HepG2 (cell line): ENCODE results near the gene SOX13. TPM values are rescaled to one million over a fixed set of nuclear protein-coding genes. Genes with fewer than 3 reads are reported as not detected.
A peak's percentile ranks its signal among the peaks of the same experiment; 100 is the strongest.

Experiments
- CEBPB ChIP-seq: IDR thresholded peaks from 2 replicates; pipeline ENCODE4 v1.6.1; 2011; ENCODE audit warnings: low read depth, low read length, improper control_type of control experiment, borderline replicate concordance
- DZIP1 ChIP-seq: sonication (generic); formaldehyde crosslinking; IDR thresholded peaks from 2 replicates; pipeline ENCODE4 v1.5.0; 2020; ENCODE audit warnings: mild to moderate bottlenecking, missing genetic modification reagents
- ERF ChIP-seq: IDR thresholded peaks from 2 replicates; pipeline ENCODE4 v1.6.1; 2018; ENCODE audit warnings: missing biosample characterization, missing genetic modification reagents
- HCFC1 ChIP-seq: fragments of 150-350 bp; IDR thresholded peaks from 2 replicates; pipeline ENCODE4 v1.6.1; 2014; ENCODE audit warnings: low read depth, low read length
- JUND ChIP-seq: sonication (generic); formaldehyde crosslinking; IDR thresholded peaks from 2 replicates; pipeline ENCODE4 v1.8.0; 2022; ENCODE audit warnings: mild to moderate bottlenecking, missing genetic modification reagents
- MTA3 ChIP-seq: sonication (generic); formaldehyde crosslinking; IDR thresholded peaks from 2 replicates; pipeline ENCODE4 v1.4.0; 2020; ENCODE audit warnings: missing genetic modification reagents
- RAD21 ChIP-seq: fragments of 450-650 bp; formaldehyde crosslinking; IDR thresholded peaks from 2 replicates; pipeline ENCODE4 v1.5.0; 2020; ENCODE audit warnings: mild to moderate bottlenecking
- SP1 ChIP-seq, 2 experiments: fragments of 450-650 bp in 1 of 2; sonication (generic) in 1 of 2; formaldehyde crosslinking in 1 of 2; IDR thresholded peaks; 2 replicates each; pipeline versions ENCODE4 v1.4.0 to v1.6.1; 2016 to 2020; ENCODE audit warnings: missing genetic modification reagents in 1 of 2
- TFAP4 ChIP-seq: sonication (generic); IDR thresholded peaks from 2 replicates; pipeline ENCODE4 v1.6.1; 2016; ENCODE audit warnings: low read depth, borderline replicate concordance
- ZFP41 ChIP-seq: sonication (generic); formaldehyde crosslinking; IDR thresholded peaks from 2 replicates; pipeline ENCODE4 v1.4.0; 2020; ENCODE audit warnings: mild to moderate bottlenecking, missing genetic modification reagents, borderline replicate concordance
- ZNF318 ChIP-seq: sonication (generic); formaldehyde crosslinking; IDR thresholded peaks from 2 replicates; pipeline ENCODE4 v1.4.0; 2020; ENCODE audit warnings: mild to moderate bottlenecking, missing genetic modification reagents
- ZNF512B ChIP-seq: sonication (generic); formaldehyde crosslinking; IDR thresholded peaks from 2 replicates; pipeline ENCODE4 v1.5.1; 2020; ENCODE audit warnings: missing genetic modification reagents, mild to moderate bottlenecking, borderline replicate concordance
- ZNF7 ChIP-seq: IDR thresholded peaks from 2 replicates; pipeline ENCODE4 v1.6.1; 2016; ENCODE audit warnings: missing biosample characterization, missing genetic modification reagents
- ZSCAN12 ChIP-seq: sonication (generic); formaldehyde crosslinking; IDR thresholded peaks from 2 replicates; pipeline ENCODE4 v1.9.0; 2021; ENCODE audit warnings: mild to moderate bottlenecking, missing genetic modification reagents
- polyA plus RNA-seq, 8 experiments: library from polyadenylated mRNA; depleted of rRNA in 3 of 8; stranded (reverse) in 7 of 8; unstranded in 1 of 8; fragments of >200 nt; fragmentation: Illumina TruSeq in 4 of 8; extraction: Trizol in 4 of 8; gene quantifications; 2 replicates each; pipeline versions ENCODE4 v1.2.1 to v1.2.3, GENCODE V29; 2011 to 2016; ENCODE audit warnings: low read depth in 4 of 8, missing spikeins in 1 of 8, mixed read lengths in 1 of 8; ENCODE audit not compliant: insufficient read depth in 1 of 8
- total RNA-seq, 5 experiments: library from RNA; depleted of rRNA; stranded (reverse); fragments of >200 nt; fragmentation: Illumina TruSeq; extraction: Trizol; gene quantifications; 2 replicates each; pipeline ENCODE4 v1.2.3, GENCODE V29; 2016; ENCODE audit warnings: low read depth in 1 of 5

Gene SOX13
- total and polyA plus RNA-seq, 2 of the 13 experiments (the other 11 are each of a cell fraction or from before 2014, with no cell fraction given): 13.3 to 15.8 TPM

- TF ChIP-seq RAD21 (CRISPR knock-in tag) (peak; percentile 76), ZNF512B (no peak), ZFP41 (CRISPR knock-in tag) (no peak), DZIP1 (CRISPR knock-in tag) (no peak), ZNF7 (CRISPR knock-in tag) (no peak), ZSCAN12 (CRISPR knock-in tag) (no peak), SP1 (IDR thresholded peaks at IDR 0.05) (no peak), SP1 (CRISPR knock-in tag; IDR thresholded peaks at IDR 0.05) (peak; percentile 41), ERF (CRISPR knock-in tag) (0 out of 2 replicates have a peak, but pooled peaks have one; percentile 17), HCFC1 (no peak), JUND (CRISPR knock-in tag) (peak; percentile 3; the same call in 1 of the 2 replicates), ZNF318 (no peak), MTA3 (CRISPR knock-in tag) (no peak), TFAP4 (peak; percentile 58; the same call in 1 of the 2 replicates), CEBPB (no peak)
Observed at GRCh38 chr1:204074274-204075138, 1.6 kb downstream of the SOX13 start (continued).
